ENCODE data around the gene KIAA1755.
"Not testable (repeated sequence)": the region's sequence is repeated elsewhere in the genome, so short reads cannot be mapped to it uniquely, and the experiment has no call there.

Gene KIAA1755

GRCh38 chr20:38286586-38287531 lies 26.3 kb upstream of the KIAA1755 start:
- DNase-seq: no peak

- no peak for DNase-seq
These were observed 24.4 kb upstream of the KIAA1755 start for GRCh38 chr20:38284893-38285444.

- not testable (repeated sequence) for DNase-seq
These were observed 23.6 kb upstream of the KIAA1755 start for GRCh38 chr20:38284066-38284650.

- no peak for DNase-seq
These were observed 22.7 kb upstream of the KIAA1755 start for GRCh38 chr20:38283236-38283635.

GRCh38 chr20:38281176-38281915 lies 20.8 kb upstream of the KIAA1755 start:
- not testable (repeated sequence) for DNase-seq

GRCh38 chr20:38278763-38279162 lies 18.2 kb upstream of the KIAA1755 start:
- no peak for DNase-seq

- no peak for DNase-seq
These were observed 17.6 kb upstream of the KIAA1755 start for GRCh38 chr20:38278131-38278530.

GRCh38 chr20:38277691-38278090 lies 17.2 kb upstream of the KIAA1755 start:
- no peak for DNase-seq

- no peak for DNase-seq
These were observed 16.8 kb upstream of the KIAA1755 start for GRCh38 chr20:38277285-38277684.

- no peak for DNase-seq
These were observed 15.4 kb upstream of the KIAA1755 start for GRCh38 chr20:38275815-38276550.

GRCh38 chr20:38272961-38273360 lies 12.4 kb upstream of the KIAA1755 start:
- DNase-seq: no peak

GRCh38 chr20:38272398-38272797 lies 11.9 kb upstream of the KIAA1755 start:
- DNase-seq: no peak

- no peak for DNase-seq
These were observed 11.1 kb upstream of the KIAA1755 start for GRCh38 chr20:38271608-38272120.

- no peak for DNase-seq
These were observed 10.5 kb upstream of the KIAA1755 start for GRCh38 chr20:38270869-38271605.

GRCh38 chr20:38269715-38270114 lies 9.2 kb upstream of the KIAA1755 start:
- DNase-seq: no peak

- DNase-seq: no peak
These were observed 8.5 kb upstream of the KIAA1755 start for GRCh38 chr20:38269040-38269439.

GRCh38 chr20:38267901-38268514 lies 7.5 kb upstream of the KIAA1755 start:
- DNase-seq: no peak

GRCh38 chr20:38267296-38267695 lies 6.8 kb upstream of the KIAA1755 start:
- no peak for DNase-seq

- no peak for DNase-seq
These were observed 5.9 kb upstream of the KIAA1755 start for GRCh38 chr20:38266426-38266825.

- no peak for DNase-seq
These were observed 2.4 kb upstream of the KIAA1755 start for GRCh38 chr20:38262931-38263330.

GRCh38 chr20:38261054-38261390 lies 487 bp upstream of the KIAA1755 start:
- no peak for DNase-seq
